Mesendoderm (in vitro differentiated cells): ENCODE measurements around the gene TBC1D4.

Source experiments
- DNase-seq: peaks from one replicate; pipeline ENCODE4 v3.0.0; 2013
- H2AK5ac ChIP-seq: 2 replicates; pipeline ENCODE4 v1.6.1; 2013; ENCODE audit warnings: low read length, inconsistent platforms
- H2BK120ac ChIP-seq: 2 replicates; pipeline ENCODE4 v1.6.1; 2013; ENCODE audit warnings: low read depth, mild to moderate bottlenecking, low read length, moderate library complexity, mixed read lengths
- H2BK15ac ChIP-seq: replicated peaks from 2 replicates; pipeline ENCODE4 v1.6.1; 2013; ENCODE audit warnings: low read depth, mild to moderate bottlenecking, moderate library complexity
- H2BK5ac ChIP-seq: 2 replicates; pipeline ENCODE4 v1.6.1; 2013; ENCODE audit warnings: low read length, inconsistent platforms
- H3K18ac ChIP-seq: 2 replicates; pipeline ENCODE4 v1.6.1; 2013; ENCODE audit warnings: mild to moderate bottlenecking, low read length, mixed read lengths
- H3K23ac ChIP-seq: one replicate; pipeline ENCODE4 v1.6.1; 2013; ENCODE audit warnings: low read length
- H3K27ac ChIP-seq: 2 replicates; pipeline ENCODE4 v1.5.1; 2013; ENCODE audit warnings: low read depth, mild to moderate bottlenecking, inconsistent platforms, low read length, moderate library complexity
- H3K27me3 ChIP-seq: 2 replicates; pipeline ENCODE4 v1.6.1; 2013; ENCODE audit warnings: low read length, control low read depth, mild to moderate bottlenecking, inconsistent platforms; ENCODE audit not compliant: insufficient read depth, poor library complexity
- H3K36me3 ChIP-seq: 2 replicates; pipeline ENCODE4 v1.6.1; 2013; ENCODE audit warnings: low read length, inconsistent platforms; ENCODE audit not compliant: control insufficient read depth, insufficient read depth
- H3K4ac ChIP-seq: one replicate; pipeline ENCODE4 v1.6.1; 2013; ENCODE audit warnings: low read depth, mild to moderate bottlenecking, low read length, moderate library complexity
- H3K4me1 ChIP-seq: 2 replicates; pipeline ENCODE4 v1.6.1; 2013; ENCODE audit warnings: low read depth, low read length, inconsistent platforms; ENCODE audit not compliant: control insufficient read depth
- H3K4me2 ChIP-seq: 2 replicates; pipeline ENCODE4 v1.6.1; 2013; ENCODE audit warnings: low read length
- H3K4me3 ChIP-seq: 2 replicates; pipeline ENCODE4 v1.5.1; 2013; ENCODE audit warnings: mild to moderate bottlenecking, low read length
- H3K56ac ChIP-seq: one replicate; pipeline ENCODE4 v1.6.1; 2013; ENCODE audit warnings: low read length
- H3K79me1 ChIP-seq: 2 replicates; pipeline ENCODE4 v1.6.1; 2013; ENCODE audit warnings: low read length, inconsistent platforms
- H3K79me2 ChIP-seq: 2 replicates; pipeline ENCODE4 v1.6.1; 2013; ENCODE audit warnings: mild to moderate bottlenecking, low read length; ENCODE audit not compliant: control insufficient read depth, insufficient read depth
- H3K9ac ChIP-seq: 2 replicates; pipeline ENCODE4 v1.6.1; 2013; ENCODE audit warnings: low read length, inconsistent platforms
- H4K5ac ChIP-seq: one replicate; pipeline ENCODE4 v1.6.1; 2013; ENCODE audit warnings: low read length
- H4K8ac ChIP-seq: one replicate; pipeline ENCODE4 v1.6.1; 2013; ENCODE audit warnings: low read depth, mild to moderate bottlenecking, control low read depth, low read length, moderate library complexity
- WGBS: extraction: QIAGEN DNeasy Blood & Tissue Kit; methylation state at CpG from one replicate; pipeline ENCODE4 v1.1.7; 2013; ENCODE audit warnings: low lambda C conversion rate, missing lambda C conversion rate; ENCODE audit not compliant: insufficient coverage; ENCODE audit errors: extremely low coverage; 5-methylcytosine and 5-hydroxymethylcytosine counted together

TBC1D4 gene

GRCh38 chr13:75302071-75302698 is 179.8 kb downstream of the TBC1D4 start:
- H3K4ac ChIP-seq = no peak overlapping the region
- H3K4me2 ChIP-seq = no peak overlapping the region
- H3K36me3 ChIP-seq = no peaks in the 10 kb centered on the region
- H3K27me3 ChIP-seq = no peaks in the 10 kb centered on the region
- no peaks in the 10 kb centered on the region for H3K79me2 ChIP-seq
- H3K56ac ChIP-seq = no peak overlapping the region
- H2BK5ac ChIP-seq = no peak overlapping the region
- H3K4me1 ChIP-seq = peaks cover 3% of the 10 kb centered on the region
- no peak overlapping the region for H2BK15ac ChIP-seq
- no peak overlapping the region for H3K9ac ChIP-seq
- H3K79me1 ChIP-seq = no peaks in the 10 kb centered on the region
- no peak overlapping the region for H2BK120ac ChIP-seq
- no peak overlapping the region for H3K18ac ChIP-seq
- H3K23ac ChIP-seq = no peak overlapping the region
- H4K8ac ChIP-seq = no peak overlapping the region
- no peak for DNase-seq
- no peak overlapping the region for H2AK5ac ChIP-seq
- H3K4me3 ChIP-seq = no peak overlapping the region
- WGBS = no CpG with 5 or more reads among the region's 10 CpGs
- no peak overlapping the region for H4K5ac ChIP-seq
- no peak overlapping the region for H3K27ac ChIP-seq

- Histone ChIP-seq H2BK120ac (no peak overlapping the region), H3K27me3 (no peaks in the 10 kb centered on the region), H2AK5ac (no peak overlapping the region), H3K4me2 (no peak overlapping the region), H2BK15ac (no peak overlapping the region), H3K4me1 (peaks cover 3% of the 10 kb centered on the region), H3K79me1 (no peaks in the 10 kb centered on the region), H3K27ac (no peak overlapping the region), H4K5ac (no peak overlapping the region), H3K4me3 (no peak overlapping the region), H4K8ac (no peak overlapping the region), H3K9ac (no peak overlapping the region), H3K79me2 (no peaks in the 10 kb centered on the region), H2BK5ac (no peak overlapping the region), H3K36me3 (no peaks in the 10 kb centered on the region), H3K4ac (no peak overlapping the region), H3K56ac (no peak overlapping the region), H3K23ac (no peak overlapping the region), H3K18ac (no peak overlapping the region)
- DNase-seq = no peak
- WGBS = no CpG with 5 or more reads among the region's 4 CpGs
These were observed 181.8 kb downstream of the TBC1D4 start for GRCh38 chr13:75299913-75300862.

- H3K36me3 ChIP-seq = no peaks in the 10 kb centered on the region
- H3K23ac ChIP-seq = no peak overlapping the region
- H3K18ac ChIP-seq = no peak overlapping the region
- peaks cover 3% of the 10 kb centered on the region for H3K4me1 ChIP-seq
- no peak overlapping the region for H3K56ac ChIP-seq
- no peak overlapping the region for H4K5ac ChIP-seq
- H2BK15ac ChIP-seq = no peak overlapping the region
- no peak overlapping the region for H3K9ac ChIP-seq
- no CpG with 5 or more reads among the region's 5 CpGs for WGBS
- no peak overlapping the region for H3K4me2 ChIP-seq
- H3K27ac ChIP-seq = no peak overlapping the region
- H2BK5ac ChIP-seq = no peak overlapping the region
- H3K79me2 ChIP-seq = no peaks in the 10 kb centered on the region
- H3K27me3 ChIP-seq = no peaks in the 10 kb centered on the region
- no peak overlapping the region for H2BK120ac ChIP-seq
- no peak overlapping the region for H3K4me3 ChIP-seq
- no peak overlapping the region for H4K8ac ChIP-seq
- no peaks in the 10 kb centered on the region for H3K79me1 ChIP-seq
- no peak overlapping the region for H3K4ac ChIP-seq
- peak; percentile 82 for DNase-seq
- H2AK5ac ChIP-seq = no peak overlapping the region
These were observed 182.7 kb downstream of the TBC1D4 start for GRCh38 chr13:75299246-75299645.

GRCh38 chr13:75296641-75297040 is 185.3 kb downstream of the TBC1D4 start:
- H3K9ac ChIP-seq = no peak overlapping the region
- H3K18ac ChIP-seq = no peak overlapping the region
- no peak overlapping the region for H2AK5ac ChIP-seq
- H3K79me2 ChIP-seq = no peaks in the 10 kb centered on the region
- H3K4me2 ChIP-seq = no peak overlapping the region
- no peak overlapping the region for H3K4ac ChIP-seq
- H3K27ac ChIP-seq = no peak overlapping the region
- H4K5ac ChIP-seq = no peak overlapping the region
- DNase-seq = peak; percentile 35
- H3K36me3 ChIP-seq = no peaks in the 10 kb centered on the region
- no CpG with 5 or more reads among the region's 1 CpG for WGBS
- H2BK120ac ChIP-seq = no peak overlapping the region
- H3K23ac ChIP-seq = no peak overlapping the region
- no peak overlapping the region for H2BK5ac ChIP-seq
- no peaks in the 10 kb centered on the region for H3K79me1 ChIP-seq
- H3K56ac ChIP-seq = no peak overlapping the region
- H2BK15ac ChIP-seq = no peak overlapping the region
- H3K27me3 ChIP-seq = no peaks in the 10 kb centered on the region
- H3K4me3 ChIP-seq = no peak overlapping the region
- H4K8ac ChIP-seq = no peak overlapping the region
- peaks cover 3% of the 10 kb centered on the region for H3K4me1 ChIP-seq

- H3K4me3 ChIP-seq = no peak overlapping the region
- H4K5ac ChIP-seq = no peak overlapping the region
- no peaks in the 10 kb centered on the region for H3K27me3 ChIP-seq
- no peak overlapping the region for H3K56ac ChIP-seq
- H3K4ac ChIP-seq = no peak overlapping the region
- H3K23ac ChIP-seq = no peak overlapping the region
- H2BK5ac ChIP-seq = no peak overlapping the region
- DNase-seq = no peak
- H2BK15ac ChIP-seq = no peak overlapping the region
- no peak overlapping the region for H2BK120ac ChIP-seq
- H3K79me2 ChIP-seq = no peaks in the 10 kb centered on the region
- WGBS = no CpG with 5 or more reads among the region's 3 CpGs
- no peak overlapping the region for H3K18ac ChIP-seq
- H3K4me2 ChIP-seq = no peak overlapping the region
- H3K4me1 ChIP-seq = peaks cover 3% of the 10 kb centered on the region
- H3K36me3 ChIP-seq = no peaks in the 10 kb centered on the region
- no peak overlapping the region for H4K8ac ChIP-seq
- H3K27ac ChIP-seq = no peak overlapping the region
- no peak overlapping the region for H3K9ac ChIP-seq
- no peak overlapping the region for H2AK5ac ChIP-seq
- no peaks in the 10 kb centered on the region for H3K79me1 ChIP-seq
These were observed 186.8 kb downstream of the TBC1D4 start for GRCh38 chr13:75295201-75295600.
